HepG2 (cell line): ENCODE results near the gene CNP. TPM values are rescaled to one million over a fixed set of nuclear protein-coding genes. Genes with fewer than 3 reads are reported as not detected.
A peak's percentile ranks its signal among the peaks of the same experiment; 100 is the strongest.

Experiments
- EP300 ChIP-seq, 3 experiments: sonication (generic) in 1 of 3; formaldehyde crosslinking in 1 of 3; IDR thresholded peaks; 2 replicates each; pipeline versions ENCODE4 v1.5.1 to v1.6.1; 2011 to 2020; ENCODE audit warnings: low read depth in 2 of 3, low read length in 2 of 3, borderline replicate concordance in 1 of 3, improper control_type of control experiment in 1 of 3, mild to moderate bottlenecking in 1 of 3, missing genetic modification reagents in 1 of 3, moderate library complexity in 1 of 3
- GRHL1 ChIP-seq: sonication (generic); formaldehyde crosslinking; conservative IDR thresholded peaks from 2 replicates; pipeline ENCODE4 v1.8.0; 2022; ENCODE audit warnings: missing genetic modification reagents
- JUNB ChIP-seq: sonication (generic); formaldehyde crosslinking; IDR thresholded peaks from 2 replicates; pipeline ENCODE4 v1.8.0; 2022; ENCODE audit warnings: missing genetic modification reagents, mild to moderate bottlenecking, borderline replicate concordance
- MEF2D ChIP-seq: sonication (generic); formaldehyde crosslinking; IDR thresholded peaks from 2 replicates; pipeline ENCODE4 v1.5.1; 2020; ENCODE audit warnings: mild to moderate bottlenecking, missing genetic modification reagents
- NFE2L1 ChIP-seq: sonication (generic); formaldehyde crosslinking; IDR thresholded peaks from 2 replicates; pipeline ENCODE4 v1.4.0; 2020; ENCODE audit warnings: missing genetic modification reagents, mild to moderate bottlenecking, borderline replicate concordance
- RAD51 ChIP-seq: fragments of 450-650 bp; IDR thresholded peaks from 2 replicates; pipeline ENCODE4 v1.6.1; 2016; ENCODE audit warnings: borderline replicate concordance
- SNRNP70 ChIP-seq: fragments of 200-400 bp; formaldehyde crosslinking; IDR thresholded peaks from 2 replicates; pipeline ENCODE4 v1.6.1; 2017; ENCODE audit warnings: mild to moderate bottlenecking, low read depth, low read length, moderate library complexity
- SOX13 ChIP-seq, 3 experiments: fragments of 450-650 bp in 1 of 3; sonication (generic) in 1 of 3; formaldehyde crosslinking in 1 of 3; IDR thresholded peaks in 2 of 3; conservative IDR thresholded peaks in 1 of 3; 2 replicates each; pipeline versions ENCODE4 v1.5.0 to v1.6.1; 2016 to 2020; ENCODE audit warnings: antibody characterized with exemption in 1 of 3, mild to moderate bottlenecking in 1 of 3, missing compliant biosample characterization in 1 of 3, missing genetic modification reagents in 1 of 3, moderate library complexity in 1 of 3
- THAP8 ChIP-seq: sonication (generic); formaldehyde crosslinking; IDR thresholded peaks from 2 replicates; pipeline ENCODE4 v1.5.1; 2020; ENCODE audit warnings: missing genetic modification reagents, mild to moderate bottlenecking, borderline replicate concordance
- UBTF ChIP-seq: sonication (generic); formaldehyde crosslinking; IDR thresholded peaks from 2 replicates; pipeline ENCODE4 v1.4.0; 2020; ENCODE audit warnings: mild to moderate bottlenecking, missing genetic modification reagents
- ZKSCAN8 ChIP-seq: IDR thresholded peaks from 2 replicates; pipeline ENCODE4 v1.6.1; 2016; ENCODE audit warnings: borderline replicate concordance, missing genetic modification reagents, missing compliant biosample characterization
- ZNF430 ChIP-seq: sonication (generic); formaldehyde crosslinking; IDR thresholded peaks from 2 replicates; pipeline ENCODE4 v1.9.0; 2021; ENCODE audit warnings: mild to moderate bottlenecking, missing genetic modification reagents
- ZNF431 ChIP-seq: sonication (generic); formaldehyde crosslinking; IDR thresholded peaks from 2 replicates; pipeline ENCODE4 v1.9.0; 2022; ENCODE audit warnings: missing genetic modification reagents, low read depth, mild to moderate bottlenecking, borderline replicate concordance
- ZNF460 ChIP-seq: sonication (generic); formaldehyde crosslinking; IDR thresholded peaks from 2 replicates; pipeline ENCODE4 v1.5.1; 2020; ENCODE audit warnings: missing genetic modification reagents, mild to moderate bottlenecking, borderline replicate concordance
- ZNF468 ChIP-seq: sonication (generic); formaldehyde crosslinking; IDR thresholded peaks from 2 replicates; pipeline ENCODE4 v1.8.0; 2022; ENCODE audit warnings: mild to moderate bottlenecking, moderate library complexity, missing genetic modification reagents
- ZNF577 ChIP-seq: sonication (generic); formaldehyde crosslinking; IDR thresholded peaks from 2 replicates; pipeline ENCODE4 v1.4.0; 2020; ENCODE audit warnings: mild to moderate bottlenecking, low read depth, missing genetic modification reagents, borderline replicate concordance
- ZNF614 ChIP-seq: IDR thresholded peaks from 2 replicates; pipeline ENCODE4 v1.6.1; 2018; ENCODE audit warnings: missing biosample characterization, missing genetic modification reagents, inconsistent platforms, borderline replicate concordance
- ZNF644 ChIP-seq: IDR thresholded peaks from 2 replicates; pipeline ENCODE4 v1.6.1; 2016; ENCODE audit warnings: low read depth
- ZNF703 ChIP-seq: sonication (generic); formaldehyde crosslinking; IDR thresholded peaks from 2 replicates; pipeline ENCODE4 v1.5.1; 2020; ENCODE audit warnings: missing genetic modification reagents, mild to moderate bottlenecking, moderate library complexity, borderline replicate concordance
- ZNF704 ChIP-seq: sonication (generic); formaldehyde crosslinking; IDR thresholded peaks from 2 replicates; pipeline ENCODE4 v1.8.1; 2023; ENCODE audit warnings: mild to moderate bottlenecking, inconsistent platforms, moderate library complexity, missing genetic modification reagents, borderline replicate concordance
- polyA plus RNA-seq, 8 experiments: library from polyadenylated mRNA; depleted of rRNA in 3 of 8; stranded (reverse) in 7 of 8; unstranded in 1 of 8; fragments of >200 nt; fragmentation: Illumina TruSeq in 4 of 8; extraction: Trizol in 4 of 8; gene quantifications; 2 replicates each; pipeline versions ENCODE4 v1.2.1 to v1.2.3, GENCODE V29; 2011 to 2016; ENCODE audit warnings: low read depth in 4 of 8, missing spikeins in 1 of 8, mixed read lengths in 1 of 8; ENCODE audit not compliant: insufficient read depth in 1 of 8
- total RNA-seq, 5 experiments: library from RNA; depleted of rRNA; stranded (reverse); fragments of >200 nt; fragmentation: Illumina TruSeq; extraction: Trizol; gene quantifications; 2 replicates each; pipeline ENCODE4 v1.2.3, GENCODE V29; 2016; ENCODE audit warnings: low read depth in 1 of 5

The CNP gene
- total and polyA plus RNA-seq, 2 of the 13 experiments (the other 11 are each of a cell fraction or from before 2014, with no cell fraction given): 97.2 to 161 TPM

GRCh38 chr17:41957031-41957868, 9.3 kb upstream of the CNP start (continued):
- TF ChIP-seq ZNF430 (CRISPR knock-in tag) (no peak), ZNF704 (CRISPR knock-in tag) (peak; percentile 33; the same call in 1 of the 2 replicates), ZNF703 (CRISPR knock-in tag) (no peak), RAD51 (no peak), NFE2L1 (CRISPR knock-in tag) (no peak), ZNF431 (no peak), ZNF460 (CRISPR knock-in tag) (no peak), ZNF468 (CRISPR knock-in tag) (no peak), MEF2D (CRISPR knock-in tag) (0 out of 2 replicates have a peak, but pooled peaks have one; percentile 11), GRHL1 (CRISPR knock-in tag) (no peak), UBTF (CRISPR knock-in tag) (no peak), ZNF644 (CRISPR knock-in tag) (0 out of 2 replicates have a peak, but pooled peaks have one; percentile 32), SOX13 (IDR thresholded peaks at IDR 0.05) (no peak), SOX13 (CRISPR knock-in tag; conservative IDR thresholded peaks at IDR 0.05 in 1 of 2, IDR thresholded peaks at IDR 0.05 in 1 of 2) (peak in 1 of 2 experiments; percentile 48; a peak in 1 of 4 replicates), ZNF577 (CRISPR knock-in tag) (no peak), JUNB (CRISPR knock-in tag) (no peak), ZKSCAN8 (CRISPR knock-in tag) (peak; percentile 37; the same call in 1 of the 2 replicates), THAP8 (CRISPR knock-in tag) (no peak), SNRNP70 (no peak), EP300 (IDR thresholded peaks at IDR 0.05; ENCODE audit: low read depth in 2 of 2, low read length in 2 of 2) (peak in 1 of 2 experiments; percentile 61; a peak in 3 of 4 replicates), EP300 (CRISPR knock-in tag; IDR thresholded peaks at IDR 0.05; ENCODE audit: borderline replicate concordance) (peak; percentile 45; the same call in 1 of the 2 replicates), ZNF614 (peak; percentile 32; the same call in 1 of the 2 replicates)
